BLaER1 treated with 17β-estradiol and CSF1 and Interleukin-3, amounts not matched to agents 10 nM and 100 nM (cell line): Measurements from ENCODE around the gene ATP13A2.

Experiments
- H3K27ac ChIP-seq, 11 experiments: shearing (Covaris generic); formaldehyde crosslinking; 2 replicates each; pipeline ENCODE4 v1.8.1; 2022
- H3K27me3 ChIP-seq, 11 experiments: shearing (Covaris generic); formaldehyde crosslinking; 2 replicates each; pipeline ENCODE4 v1.8.1; 2022
- H3K36me3 ChIP-seq, 11 experiments: shearing (Covaris generic); formaldehyde crosslinking; 2 replicates each; pipeline ENCODE4 v1.8.1; 2022
- H3K4me1 ChIP-seq, 10 experiments: shearing (Covaris generic); formaldehyde crosslinking; 2 replicates each; pipeline ENCODE4 v1.8.1; 2022
- H3K4me2 ChIP-seq, 11 experiments: shearing (Covaris generic); formaldehyde crosslinking; 2 replicates each; pipeline ENCODE4 v1.8.1; 2022
- H3K4me3 ChIP-seq, 10 experiments: shearing (Covaris generic); formaldehyde crosslinking; 2 replicates each; pipeline ENCODE4 v1.8.1; 2022
- H3K9ac ChIP-seq, 11 experiments: shearing (Covaris generic); formaldehyde crosslinking; 2 replicates each; pipeline ENCODE4 v1.8.1; 2022
- H3K9me3 ChIP-seq, 11 experiments: shearing (Covaris generic); formaldehyde crosslinking; replicated peaks in 1 of 11; 2 replicates each; pipeline ENCODE4 v1.8.1; 2022
- H4K20me1 ChIP-seq, 11 experiments: shearing (Covaris generic); formaldehyde crosslinking; 2 replicates each; pipeline ENCODE4 v1.8.1; 2022
- Cebpa-rat ChIP-seq, 11 experiments: shearing (Covaris generic); IDR thresholded peaks; 2 replicates each; pipeline ENCODE4 v1.8.1; 2022

Gene ATP13A2

GRCh38 chr1:17011439-17012307 is at the start of gene ATP13A2:
Gene ATP13A2, minus strand, starts transcription at chr1:17011928. Its CDS starts 190 bp downstream, at chr1:17011738.
- H3K4me1 ChIP-seq: peaks cover 57 to 76% (median 70%) of the 10 kb centered on the region in 10 experiments
- H3K27ac ChIP-seq: peak within 1 kb of the TSS in 10 of 11 experiments; percentile 39 to 90 (median 78); a peak in 21 of 22 replicates
- H3K4me3 ChIP-seq: peak within 1 kb of the TSS; percentile 83 to 98 (median 92)
- no peak for TF ChIP-seq Cebpa-rat (IDR thresholded peaks at IDR 0.05)
- peak within 1 kb of the TSS; percentile 94 to 100 (median 98) for H3K4me2 ChIP-seq
- no peaks in the 10 kb centered on the region for H3K9me3 ChIP-seq
- H3K9ac ChIP-seq: peak within 1 kb of the TSS; percentile 77 to 90 (median 84)
- H4K20me1 ChIP-seq: peaks cover 20 to 55% (median 40%) of the 10 kb centered on the region in 11 experiments; a peak in 21 of 22 replicates
- no peaks in the 10 kb centered on the region for H3K27me3 ChIP-seq
- peaks cover 0 to 12% (median 3%) of the 10 kb centered on the region in 11 experiments; a peak in 9 of 22 replicates for H3K36me3 ChIP-seq

GRCh38 chr1:17061486-17061885 is 49.8 kb upstream of the ATP13A2 start:
- no peak for TF ChIP-seq Cebpa-rat (IDR thresholded peaks at IDR 0.05)

GRCh38 chr1:17060306-17060749 is 48.6 kb upstream of the ATP13A2 start:
- no peak for TF ChIP-seq Cebpa-rat (IDR thresholded peaks at IDR 0.05)
- peaks cover 8 to 16% (median 14%) of the 10 kb centered on the region in 11 experiments for H3K9me3 ChIP-seq
- no peak overlapping the region for H3K4me3 ChIP-seq

More at GRCh38 chr1:17061486-17061885, 49.8 kb upstream of the ATP13A2 start:
- H3K4me2 ChIP-seq: peak overlapping the region in 5 of 11 experiments; percentile 41 to 69 (median 62); a peak in 9 of 22 replicates
- H3K27ac ChIP-seq: peak overlapping the region in 2 of 11 experiments; percentile 1 to 6; a peak in 2 of 22 replicates
- peaks cover 0 to 59% (median 33%) of the 10 kb centered on the region in 10 experiments; a peak in 15 of 20 replicates for H3K4me1 ChIP-seq
- no peaks in the 10 kb centered on the region for H4K20me1 ChIP-seq
- H3K27me3 ChIP-seq: no peaks in the 10 kb centered on the region
- H3K9me3 ChIP-seq: peaks cover 14 to 28% (median 23%) of the 10 kb centered on the region in 11 experiments
- H3K36me3 ChIP-seq: peaks cover 0 to 7% (median 0%) of the 10 kb centered on the region in 11 experiments; a peak in 2 of 22 replicates
- no peak overlapping the region for H3K4me3 ChIP-seq
- H3K9ac ChIP-seq: peak overlapping the region in 1 of 11 experiments; percentile 13; a peak in 1 of 22 replicates

GRCh38 chr1:17059391-17060305 is 47.9 kb upstream of the ATP13A2 start:
- Histone ChIP-seq H3K4me3 (no peak overlapping the region), H4K20me1 (no peaks in the 10 kb centered on the region), H3K4me1 (peaks cover 0 to 46% (median 27%) of the 10 kb centered on the region in 10 experiments; a peak in 15 of 20 replicates), H3K36me3 (no peaks in the 10 kb centered on the region), H3K27me3 (no peaks in the 10 kb centered on the region), H3K9me3 (peaks cover under 1 to 9% (median 7%) of the 10 kb centered on the region in 11 experiments; a peak in 20 of 22 replicates), H3K27ac (peak overlapping the region in 6 of 11 experiments; percentile 4 to 62 (median 30); a peak in 9 of 22 replicates), H3K9ac (peak overlapping the region in 6 of 11 experiments; percentile 7 to 46 (median 22); a peak in 5 of 22 replicates), H3K4me2 (peak overlapping the region in 8 of 11 experiments; percentile 7 to 69 (median 46); a peak in 14 of 22 replicates)
- TF ChIP-seq Cebpa-rat (IDR thresholded peaks at IDR 0.05): no peak

More at GRCh38 chr1:17060306-17060749, 48.6 kb upstream of the ATP13A2 start:
- Histone ChIP-seq H3K27me3 (no peaks in the 10 kb centered on the region), H3K27ac (peak overlapping the region in 6 of 11 experiments; percentile 4 to 62 (median 30); a peak in 8 of 22 replicates), H3K36me3 (peaks cover 0 to 5% (median 0%) of the 10 kb centered on the region in 11 experiments; a peak in 2 of 22 replicates), H3K9ac (peak overlapping the region in 6 of 11 experiments; percentile 7 to 46 (median 22); a peak in 6 of 22 replicates), H4K20me1 (no peaks in the 10 kb centered on the region), H3K4me2 (peak overlapping the region in 9 of 11 experiments; percentile 5 to 69 (median 41); a peak in 14 of 22 replicates), H3K4me1 (peaks cover 0 to 48% (median 28%) of the 10 kb centered on the region in 10 experiments; a peak in 15 of 20 replicates)

GRCh38 chr1:17056551-17056950 is 44.8 kb upstream of the ATP13A2 start:
- no peak for TF ChIP-seq Cebpa-rat (IDR thresholded peaks at IDR 0.05)
- H3K27ac ChIP-seq: no peak overlapping the region
- H3K27me3 ChIP-seq: no peaks in the 10 kb centered on the region

GRCh38 chr1:17055801-17056200 is 44.1 kb upstream of the ATP13A2 start:
- H3K36me3 ChIP-seq: peaks cover 7 to 17% (median 10%) of the 10 kb centered on the region in 11 experiments; a peak in 21 of 22 replicates
- no peak for TF ChIP-seq Cebpa-rat (IDR thresholded peaks at IDR 0.05)
- no peaks in the 10 kb centered on the region for H3K9me3 ChIP-seq
- no peaks in the 10 kb centered on the region for H3K27me3 ChIP-seq
- H3K4me2 ChIP-seq: no peak overlapping the region
- no peak overlapping the region for H3K9ac ChIP-seq
- peaks cover 12 to 37% (median 26%) of the 10 kb centered on the region in 10 experiments for H3K4me1 ChIP-seq
- no peak overlapping the region for H3K4me3 ChIP-seq
- no peak overlapping the region for H3K27ac ChIP-seq
- H4K20me1 ChIP-seq: peaks cover 0 to 26% (median 21%) of the 10 kb centered on the region in 11 experiments; a peak in 15 of 22 replicates

More at GRCh38 chr1:17056551-17056950, 44.8 kb upstream of the ATP13A2 start:
- peaks cover 0 to 18% (median 13%) of the 10 kb centered on the region in 11 experiments; a peak in 14 of 22 replicates for H4K20me1 ChIP-seq
- no peak overlapping the region for H3K4me3 ChIP-seq
- peaks cover under 1 to 10% (median 3%) of the 10 kb centered on the region in 11 experiments; a peak in 15 of 22 replicates for H3K36me3 ChIP-seq
- H3K9ac ChIP-seq: no peak overlapping the region
- peaks cover 12 to 37% (median 32%) of the 10 kb centered on the region in 10 experiments for H3K4me1 ChIP-seq
- no peaks in the 10 kb centered on the region for H3K9me3 ChIP-seq
- no peak overlapping the region for H3K4me2 ChIP-seq

GRCh38 chr1:17053685-17054410 is 42.1 kb upstream of the ATP13A2 start, which contains the start of gene SDHB:
Gene SDHB, minus strand, starts transcription at chr1:17054032. Its CDS starts 13 bp downstream, at chr1:17054019.
- Histone ChIP-seq H3K27ac (peak within 1 kb of the TSS; percentile 59 to 88 (median 82)), H3K4me2 (peak within 1 kb of the TSS; percentile 79 to 100 (median 93)), H3K9ac (peak within 1 kb of the TSS; percentile 75 to 89 (median 85)), H3K9me3 (no peaks in the 10 kb centered on the region), H3K4me3 (peak within 1 kb of the TSS; percentile 79 to 95 (median 86)), H3K27me3 (no peaks in the 10 kb centered on the region), H4K20me1 (peaks cover 0 to 44% (median 35%) of the 10 kb centered on the region in 11 experiments; a peak in 17 of 22 replicates), H3K36me3 (peaks cover 26 to 37% (median 30%) of the 10 kb centered on the region in 11 experiments), H3K4me1 (peaks cover 12 to 26% (median 15%) of the 10 kb centered on the region in 10 experiments)
- no peak for TF ChIP-seq Cebpa-rat (IDR thresholded peaks at IDR 0.05)
